ENCODE measurements around the gene NOL6.
A peak's percentile ranks its signal among the peaks of the same experiment; 100 is the strongest.

NOL6 gene

GRCh38 chr9:33472881-33473615, 676 bp downstream of the NOL6 start:
- TF ChIP-seq, protein P1, sequence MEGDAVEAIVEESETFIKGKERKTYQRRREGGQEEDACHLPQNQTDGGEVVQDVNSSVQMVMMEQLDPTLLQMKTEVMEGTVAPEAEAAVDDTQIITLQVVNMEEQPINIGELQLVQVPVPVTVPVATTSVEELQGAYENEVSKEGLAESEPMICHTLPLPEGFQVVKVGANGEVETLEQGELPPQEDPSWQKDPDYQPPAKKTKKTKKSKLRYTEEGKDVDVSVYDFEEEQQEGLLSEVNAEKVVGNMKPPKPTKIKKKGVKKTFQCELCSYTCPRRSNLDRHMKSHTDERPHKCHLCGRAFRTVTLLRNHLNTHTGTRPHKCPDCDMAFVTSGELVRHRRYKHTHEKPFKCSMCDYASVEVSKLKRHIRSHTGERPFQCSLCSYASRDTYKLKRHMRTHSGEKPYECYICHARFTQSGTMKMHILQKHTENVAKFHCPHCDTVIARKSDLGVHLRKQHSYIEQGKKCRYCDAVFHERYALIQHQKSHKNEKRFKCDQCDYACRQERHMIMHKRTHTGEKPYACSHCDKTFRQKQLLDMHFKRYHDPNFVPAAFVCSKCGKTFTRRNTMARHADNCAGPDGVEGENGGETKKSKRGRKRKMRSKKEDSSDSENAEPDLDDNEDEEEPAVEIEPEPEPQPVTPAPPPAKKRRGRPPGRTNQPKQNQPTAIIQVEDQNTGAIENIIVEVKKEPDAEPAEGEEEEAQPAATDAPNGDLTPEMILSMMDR (IDR thresholded peaks at IDR 0.05; ENCODE audit: borderline replicate concordance, insufficient read depth, low read depth, low read length), result no peak
- peak overlapping the region; percentile 73 for H3K4me3 ChIP-seq (ENCODE audit: low read depth, low read length)

DNA sequence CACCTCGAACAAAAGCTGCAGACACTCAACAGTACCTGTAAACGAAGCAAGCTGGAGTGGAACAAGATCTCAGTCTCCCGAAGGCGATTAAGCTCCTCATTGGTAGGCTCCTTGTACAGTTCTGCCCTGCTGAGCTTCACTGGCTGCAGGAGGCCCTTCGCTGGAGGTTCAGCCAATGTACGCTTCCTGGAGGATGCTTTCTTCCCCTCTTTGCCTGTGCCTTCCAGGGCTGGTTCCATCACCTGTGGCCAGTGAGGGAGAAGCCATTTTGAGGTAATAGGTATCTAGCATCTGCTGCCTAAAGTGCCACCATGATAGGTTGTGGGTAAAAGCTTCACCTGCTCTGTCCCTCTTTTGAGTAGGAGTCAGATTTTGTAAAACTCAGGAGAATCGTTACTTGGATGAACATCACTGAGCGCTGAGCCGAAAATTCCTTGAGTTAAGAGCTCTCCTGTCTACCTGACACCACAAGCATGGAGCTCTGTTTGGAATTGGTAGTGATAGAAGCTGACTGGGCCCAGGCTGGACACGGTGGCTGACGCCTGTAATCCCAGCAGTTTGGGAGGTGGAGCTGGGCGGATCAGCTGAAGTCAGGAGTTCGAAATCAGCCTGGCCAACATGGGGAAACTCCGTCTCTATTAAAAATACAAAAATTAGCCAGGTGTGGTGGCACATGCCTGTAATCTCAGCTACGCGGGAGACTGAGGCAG, 1.4 kb downstream of the NOL6 start:
- TF ChIP-seq, protein P1 (IDR thresholded peaks at IDR 0.05; ENCODE audit: borderline replicate concordance, insufficient read depth, low read depth, low read length), result no peak
- H3K4me3 ChIP-seq (ENCODE audit: low read depth, low read length), result no peak overlapping the region

DNA sequence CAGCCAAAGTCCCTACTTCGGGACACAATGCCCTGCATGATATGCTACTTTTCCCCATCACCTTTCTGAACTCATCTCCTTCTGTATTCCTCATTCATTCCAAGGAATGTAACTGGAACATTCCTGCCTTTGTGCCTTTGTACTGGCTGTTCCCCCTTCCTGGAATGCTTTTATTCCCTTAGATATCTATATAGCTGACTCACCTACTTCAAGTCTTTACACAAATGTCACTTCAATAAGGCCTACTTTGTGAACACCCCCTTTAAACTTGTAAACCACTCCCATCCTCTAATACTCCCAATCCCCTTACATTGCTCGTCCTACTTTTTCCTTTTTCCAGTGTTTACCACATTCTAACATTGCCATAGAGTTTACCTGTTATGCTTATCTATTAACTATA, 2.4 kb downstream of the NOL6 start:
- no peak overlapping the region for H3K4me3 ChIP-seq (ENCODE audit: low read depth, low read length)

DNA sequence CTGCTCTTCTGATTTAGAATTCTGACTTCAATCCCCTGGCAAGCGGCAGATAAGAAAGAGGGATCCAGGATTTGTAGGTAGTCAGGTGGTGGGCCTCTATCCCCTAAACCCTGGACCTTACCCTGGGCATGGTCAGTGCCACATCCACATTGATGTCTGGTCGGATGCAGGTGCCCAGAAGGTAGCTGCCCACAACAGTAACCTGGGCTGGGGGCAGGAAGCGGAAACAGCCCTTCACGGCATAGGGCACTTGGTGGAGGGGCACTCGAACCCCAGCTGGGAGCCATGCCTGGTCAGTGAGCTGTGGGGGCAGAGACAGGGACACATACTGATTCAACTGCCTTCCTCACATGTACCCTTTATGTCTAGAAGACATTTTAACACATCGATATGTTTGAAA, 3.8 kb downstream of the NOL6 start:
- no peak overlapping the region for H3K4me3 ChIP-seq (ENCODE audit: low read depth, low read length)
- TF ChIP-seq, protein P1 (IDR thresholded peaks at IDR 0.05; ENCODE audit: borderline replicate concordance, insufficient read depth, low read depth, low read length), result no peak

More for the DNA sequence above, 2.4 kb downstream of the NOL6 start:
- TF ChIP-seq, protein P1 (IDR thresholded peaks at IDR 0.05; ENCODE audit: borderline replicate concordance, insufficient read depth, low read depth, low read length), result no peak

GRCh38 chr9:33468797-33469621, 4.7 kb downstream of the NOL6 start:
- no peak overlapping the region for H3K4me3 ChIP-seq (ENCODE audit: low read depth, low read length)
- TF ChIP-seq, protein P1 (IDR thresholded peaks at IDR 0.05; ENCODE audit: borderline replicate concordance, insufficient read depth, low read depth, low read length), result no peak

DNA sequence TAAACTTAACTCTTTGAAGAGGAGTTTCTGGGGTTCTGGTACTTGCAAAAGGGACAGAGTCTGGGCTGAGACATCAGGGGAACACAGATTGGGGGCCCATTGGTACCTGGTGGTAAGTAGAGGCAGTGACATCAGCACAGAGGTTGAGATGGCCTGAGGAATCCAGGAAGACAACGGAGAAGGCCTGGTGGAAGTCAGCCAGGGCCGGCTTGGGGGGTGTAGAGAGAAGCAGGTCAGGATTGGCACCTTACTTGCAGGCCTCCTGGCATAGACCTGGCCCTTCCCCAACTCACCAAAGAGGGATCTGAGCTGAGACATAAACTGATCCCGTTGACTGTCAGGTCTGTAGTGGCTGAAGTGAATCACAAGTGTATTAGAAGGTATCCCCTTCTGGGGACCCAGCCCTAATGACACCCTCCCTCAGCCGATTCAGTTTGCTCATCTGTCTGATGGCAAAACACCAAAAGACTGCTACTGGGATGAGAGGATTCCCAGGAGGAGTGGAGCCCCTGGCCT, 5.5 kb downstream of the NOL6 start:
- no peak overlapping the region for H3K4me3 ChIP-seq (ENCODE audit: low read depth, low read length)
- TF ChIP-seq, protein P1 (IDR thresholded peaks at IDR 0.05; ENCODE audit: borderline replicate concordance, insufficient read depth, low read depth, low read length), result no peak

Measured in GM12875 (cell line).